HCT116 (cell line): ENCODE results near the gene CCSER1. TPM values are rescaled to one million over a fixed set of nuclear protein-coding genes. Genes with fewer than 3 reads are reported as not detected.

Experiments used
- ATAC-seq: fragments of 200-7000 bp; cut with Tn5 transposase; 2 replicates; pipeline ENCODE4 v1.9.1; 2020; ENCODE audit warnings: mild to moderate bottlenecking, moderate library complexity
- BruUV-seq: library from RNA; stranded (reverse); fragments of 400-500 nt; replicated peaks from 2 replicates; lab custom pipeline; 2021; lab: Mats Ljungman, UMichigan
- CTCF ChIA-PET: fragments of 300-600 bp; sonication (Branson Sonifier 250); formaldehyde crosslinking; loops from one replicate; lab custom pipeline; 2021; ENCODE audit warnings: antibody characterized with exemption; lab: Charles Lee
- POLR2A ChIA-PET: fragments of 300-600, 350-600 bp; sonication (Branson Sonifier 250); formaldehyde crosslinking; loops from one replicate; lab custom pipeline; 2021; ENCODE audit warnings: antibody characterized with exemption; lab: Charles Lee
- RAD21 ChIA-PET, 2 experiments: fragments of 300-600 bp; sonication (Branson Sonifier 250); formaldehyde crosslinking; loops; one replicate each; lab custom pipeline; 2023; ENCODE audit warnings: low total read pairs in 2 of 2; ENCODE audit not compliant: uncharacterized antibody in 2 of 2, unreplicated experiment in 2 of 2, low non-redundant PET in 1 of 2; lab: Charles Lee
- DNase-seq: peaks from one replicate; pipeline ENCODE4 v3.0.0-alpha.2; 2010; ENCODE audit warnings: low read depth, low spot score
- H2AFZ ChIP-seq: fragments of 200-600 bp; shearing (Covaris generic), sonication (generic); 2 replicates; pipeline ENCODE4 v1.6.1; 2017; ENCODE audit warnings: low read depth, mixed run types, mixed read lengths, antibody characterized with exemption, low read length; ENCODE audit not compliant: poor library complexity, severe bottlenecking
- H3K27ac ChIP-seq: 2 replicates; pipeline ENCODE4 v1.5.1; 2012; ENCODE audit warnings: low read depth, low read length
- H3K27me3 ChIP-seq: fragments of 200-600 bp; sonication (generic); 2 replicates; pipeline ENCODE4 v1.6.1; 2016; ENCODE audit warnings: mixed run types, low read length, mixed read lengths; ENCODE audit not compliant: insufficient read depth
- H3K36me3 ChIP-seq, 2 experiments: fragments of 200-500 bp in 1 of 2; fragments of 200-600 bp in 1 of 2; sonication (Bioruptor generic) in 1 of 2; sonication (generic) in 1 of 2; 2 replicates each; pipeline versions ENCODE4 v1.5.1 to v1.6.1; 2014 to 2016; ENCODE audit warnings: low read length in 2 of 2, inconsistent platforms in 1 of 2, mixed read lengths in 1 of 2, mixed run types in 1 of 2; ENCODE audit not compliant: insufficient read depth in 2 of 2, control insufficient read depth in 1 of 2
- H3K4me1 ChIP-seq, 2 experiments: fragments of 200-600 bp in 1 of 2; sonication (generic) in 1 of 2; 2 replicates each; pipeline versions ENCODE4 v1.5.1 to v1.6.1; 2012 to 2017; ENCODE audit warnings: low read length in 2 of 2, inconsistent platforms in 1 of 2, mild to moderate bottlenecking in 1 of 2, mixed read lengths in 1 of 2, mixed run types in 1 of 2, moderate library complexity in 1 of 2; ENCODE audit not compliant: insufficient read depth in 2 of 2, control insufficient read depth in 1 of 2
- H3K4me2 ChIP-seq: fragments of 200-600 bp; sonication (generic); 2 replicates; pipeline ENCODE4 v1.6.1; 2017; ENCODE audit warnings: mixed run types, low read length, mixed read lengths
- H3K4me3 ChIP-seq, 2 experiments: fragments of 200-600 bp in 1 of 2; sonication (generic) in 1 of 2; replicated peaks in 1 of 2; 2 replicates each; pipeline ENCODE4 v1.5.1; 2011 to 2016; ENCODE audit warnings: low read length in 2 of 2, control low read depth in 1 of 2, low read depth in 1 of 2, mild to moderate bottlenecking in 1 of 2, mixed read lengths in 1 of 2, mixed run types in 1 of 2
- H3K79me2 ChIP-seq: fragments of 200-600 bp; sonication (generic); 2 replicates; pipeline ENCODE4 v1.6.1; 2017; ENCODE audit warnings: mild to moderate bottlenecking, mixed run types, low read length, moderate library complexity, mixed read lengths; ENCODE audit not compliant: insufficient read depth
- H3K9ac ChIP-seq: fragments of 200-600 bp; sonication (generic); 2 replicates; pipeline ENCODE4 v1.6.1; 2016; ENCODE audit warnings: low read length, mixed read lengths
- H3K9me2 ChIP-seq: fragments of 200-600 bp; sonication (generic), shearing (Covaris generic); 2 replicates; pipeline ENCODE4 v1.6.1; 2017; ENCODE audit warnings: mixed run types, mild to moderate bottlenecking, moderate library complexity; ENCODE audit not compliant: insufficient read depth
- H3K9me3 ChIP-seq, 2 experiments: fragments of 200-500 bp in 1 of 2; fragments of 200-600 bp in 1 of 2; sonication (Bioruptor generic) in 1 of 2; sonication (generic) in 1 of 2; 2 replicates each; pipeline ENCODE4 v1.6.1; 2014 to 2017; ENCODE audit warnings: low read length in 2 of 2, mixed read lengths in 2 of 2, inconsistent platforms in 1 of 2, low read depth in 1 of 2, mild to moderate bottlenecking in 1 of 2, mixed run types in 1 of 2, moderate library complexity in 1 of 2; ENCODE audit not compliant: control insufficient read depth in 1 of 2, insufficient read depth in 1 of 2
- H4K20me1 ChIP-seq: fragments of 200-600 bp; sonication (generic), shearing (Covaris generic); 2 replicates; pipeline ENCODE4 v1.6.1; 2017; ENCODE audit warnings: mixed run types, mild to moderate bottlenecking, moderate library complexity; ENCODE audit not compliant: insufficient read depth
- ATF3 ChIP-seq: IDR thresholded peaks from 2 replicates; pipeline ENCODE4 v1.6.1; 2012
- CBX3 ChIP-seq: IDR thresholded peaks from 2 replicates; pipeline ENCODE4 v1.6.1; 2012; ENCODE audit warnings: low read depth
- CEBPB ChIP-seq: IDR thresholded peaks from 2 replicates; pipeline ENCODE4 v1.6.1; 2012; ENCODE audit warnings: low read depth
- ELF1 ChIP-seq: IDR thresholded peaks from 2 replicates; pipeline ENCODE4 v1.6.1; 2012; ENCODE audit warnings: low read depth, borderline replicate concordance
- EZH2 ChIP-seq: fragments of 200-600 bp; sonication (generic); IDR thresholded peaks from 2 replicates; pipeline ENCODE4 v1.6.1; 2017; ENCODE audit warnings: antibody characterized with exemption, mixed run types
- EZH2phosphoT487 ChIP-seq: fragments of 200-600 bp; IDR thresholded peaks from 2 replicates; pipeline ENCODE4 v1.6.1; 2018; ENCODE audit warnings: antibody characterized with exemption, borderline replicate concordance
- FOSL1 ChIP-seq: IDR thresholded peaks from 2 replicates; pipeline ENCODE4 v1.6.1; 2012; ENCODE audit warnings: low read depth
- JUND ChIP-seq: IDR thresholded peaks from 2 replicates; pipeline ENCODE4 v1.6.1; 2012
- MAX ChIP-seq: IDR thresholded peaks from 2 replicates; pipeline ENCODE4 v1.6.1; 2012
- POLR2A ChIP-seq: IDR thresholded peaks from 2 replicates; pipeline ENCODE4 v1.7.0; 2011; ENCODE audit warnings: borderline replicate concordance; ENCODE audit not compliant: insufficient read depth, insufficient read length; ENCODE audit errors: extremely low read depth
- POLR2AphosphoS5 ChIP-seq: IDR thresholded peaks from 2 replicates; pipeline ENCODE4 v1.6.1; 2011; ENCODE audit warnings: mild to moderate bottlenecking, low read depth, low read length, moderate library complexity
- RAD21 ChIP-seq: IDR thresholded peaks from 2 replicates; pipeline ENCODE4 v1.6.1; 2012; ENCODE audit warnings: low read depth, mild to moderate bottlenecking
- REST ChIP-seq: IDR thresholded peaks from 2 replicates; pipeline ENCODE4 v1.6.1; 2012; ENCODE audit warnings: low read depth
- SIN3A ChIP-seq: IDR thresholded peaks from 2 replicates; pipeline ENCODE4 v1.6.1; 2012; ENCODE audit warnings: low read depth
- SP1 ChIP-seq: IDR thresholded peaks from 2 replicates; pipeline ENCODE4 v1.6.1; 2012; ENCODE audit warnings: low read depth
- TCF7L2 ChIP-seq: IDR thresholded peaks from 2 replicates; pipeline ENCODE4 v1.7.0; 2011; ENCODE audit warnings: borderline replicate concordance, inconsistent platforms; ENCODE audit not compliant: insufficient read depth, insufficient read length; ENCODE audit errors: extremely low read depth
- YY1 ChIP-seq: IDR thresholded peaks from 2 replicates; pipeline ENCODE4 v1.6.1; 2011; ENCODE audit warnings: low read length, low read depth, moderate library complexity, mild to moderate bottlenecking; ENCODE audit not compliant: insufficient replicate concordance; ENCODE audit errors: extremely low read depth
- ZFX ChIP-seq: fragments of 450-650 bp; IDR thresholded peaks from 2 replicates; pipeline ENCODE4 v1.6.1; 2017
- ZNF274 ChIP-seq: fragments of 200-500 bp; sonication (Bioruptor generic); IDR thresholded peaks from 2 replicates; pipeline ENCODE4 v1.6.1; 2014; ENCODE audit warnings: mild to moderate bottlenecking, low read depth, low read length, inconsistent platforms
- intact Hi-C: fragments of 100-400 bp; cut with micrococcal nuclease; formaldehyde crosslinking; loops from 2 replicates; pipeline ENCODE4 v1.10.0; 2022
- total RNA-seq: library from RNA; stranded (reverse); gene quantifications from one replicate; pipeline ENCODE4 v1.2.1, GENCODE V29; 2021; ENCODE audit not compliant: unreplicated experiment

CCSER1 gene
- total RNA-seq, 1 experiment from 2014 or later: 6.7 TPM

- intact Hi-C loops: no loop called here
- Histone ChIP-seq H2AFZ (no peak overlapping the region), H3K79me2 (no peaks in the 10 kb centered on the region), H3K36me3 (no peaks in the 10 kb centered on the region), H3K27ac (no peak overlapping the region), H3K4me3 (no peak overlapping the region), H3K9me3 (no peaks in the 10 kb centered on the region), H3K9ac (no peak overlapping the region), H3K4me1 (no peaks in the 10 kb centered on the region), H3K27me3 (no peaks in the 10 kb centered on the region), H4K20me1 (no peaks in the 10 kb centered on the region), H3K9me2 (no peaks in the 10 kb centered on the region), H3K4me2 (no peak overlapping the region)
- ChIA-PET RAD21 (no interaction called here), POLR2A (no interaction called here), CTCF (no interaction called here)
- BruUV-seq: no TSS peak
- DNase-seq (no peak), ATAC-seq (no peak)
- no peak for TF ChIP-seq SP1
- no peak for TF ChIP-seq MAX
These were observed 456.9 kb downstream of the CCSER1 start for GRCh38 chr4:90584051-90584450.

- no peaks in the 10 kb centered on the region for H3K36me3 ChIP-seq
- ATAC-seq: no peak
- no peak overlapping the region for H2AFZ ChIP-seq
- H3K4me2 ChIP-seq: no peak overlapping the region
- no peaks in the 10 kb centered on the region for H3K79me2 ChIP-seq
- H3K9me2 ChIP-seq: no peaks in the 10 kb centered on the region
- H3K27me3 ChIP-seq: no peaks in the 10 kb centered on the region
- DNase-seq: no peak
- ChIA-PET POLR2A (no interaction called here), RAD21 (no interaction called here), CTCF (no interaction called here)
- no peak overlapping the region for H3K4me3 ChIP-seq
- no peaks in the 10 kb centered on the region for H3K4me1 ChIP-seq
- BruUV-seq: no TSS peak
- no peaks in the 10 kb centered on the region for H3K9me3 ChIP-seq
- H3K27ac ChIP-seq: no peak overlapping the region
- intact Hi-C loops: no loop called here
- no peaks in the 10 kb centered on the region for H4K20me1 ChIP-seq
- no peak overlapping the region for H3K9ac ChIP-seq
- TF ChIP-seq EZH2 (no peak), JUND (no peak), FOSL1 (no peak), SIN3A (no peak), CEBPB (no peak), POLR2A (no peak), CBX3 (no peak), ZNF274 (no peak), YY1 (no peak), ZFX (no peak), REST (no peak), ATF3 (no peak), RAD21 (no peak), ELF1 (no peak), TCF7L2 (no peak), POLR2AphosphoS5 (no peak), EZH2phosphoT487 (no peak)
These were observed 458.8 kb downstream of the CCSER1 start for GRCh38 chr4:90585961-90586360.
